Measurements from ENCODE around the gene NR1D1.

Gene NR1D1

GRCh38 chr17:40121181-40122135, 21.1 kb upstream of the NR1D1 start, which contains the start of gene MSL1:
Gene MSL1 (plus strand): TSS chr17:40121971. CDS start chr17:40122613, 642 bp downstream.
- Histone ChIP-seq H3K4me2 (ENCODE audit: low read depth, low read length) (peak within 1 kb of the TSS; percentile 82), H4K20me1 (ENCODE audit: insufficient read depth, low read length) (no peaks in the 10 kb centered on the region), H3K27me3 (replicated peaks; ENCODE audit: insufficient read depth, low read length) (no peaks in the 10 kb centered on the region), H3K79me2 (ENCODE audit: low read length) (peaks cover 52% of the 10 kb centered on the region), H3K36me3 (replicated peaks; ENCODE audit: insufficient read depth, low read length) (peaks cover 3% of the 10 kb centered on the region; the same call in 1 of the 2 replicates), H3K9ac (ENCODE audit: low read length) (peak within 1 kb of the TSS; percentile 97), H3K4me1 (ENCODE audit: low read length) (no peaks in the 10 kb centered on the region), H3F3A (ENCODE audit: insufficient read depth, low read length) (peaks cover 10% of the 10 kb centered on the region), H3K9me3 (replicated peaks; ENCODE audit: insufficient read depth, low read length) (no peaks in the 10 kb centered on the region), H3K4me3 (ENCODE audit: low read length) (peak within 1 kb of the TSS; percentile 100), H2AFZ (ENCODE audit: low read length) (peak within 1 kb of the TSS; percentile 82), H3K9me2 (replicated peaks; ENCODE audit: insufficient read depth, low read length) (no peaks in the 10 kb centered on the region), H3K27ac (ENCODE audit: low read length) (peak within 1 kb of the TSS; percentile 52; the same call in 1 of the 2 replicates)
- no peak for TF ChIP-seq CTCF (IDR thresholded peaks at IDR 0.05; ENCODE audit: low read length)
- TF ChIP-seq EZH2phosphoT487 (IDR thresholded peaks at IDR 0.05; ENCODE audit: low read length), result no peak
- TF ChIP-seq EZH2 (optimal IDR thresholded peaks at IDR 0.05; ENCODE audit: low read depth, low read length), result no peak
- DNase-seq, result peak; percentile 80

GRCh38 chr17:40115101-40115436, 14.7 kb upstream of the NR1D1 start:
- TF ChIP-seq EZH2 (optimal IDR thresholded peaks at IDR 0.05; ENCODE audit: low read depth, low read length) (no peak), CTCF (IDR thresholded peaks at IDR 0.05; ENCODE audit: low read length) (no peak), EZH2phosphoT487 (IDR thresholded peaks at IDR 0.05; ENCODE audit: low read length) (no peak)
- peaks cover 30% of the 10 kb centered on the region for H3K4me1 ChIP-seq (ENCODE audit: low read length)

GRCh38 chr17:40113907-40114245, 13.5 kb upstream of the NR1D1 start:
- peak; percentile 4 for DNase-seq
- H3F3A ChIP-seq (ENCODE audit: insufficient read depth, low read length), result peaks cover 2% of the 10 kb centered on the region; the same call in 1 of the 2 replicates
- TF ChIP-seq EZH2phosphoT487 (IDR thresholded peaks at IDR 0.05; ENCODE audit: low read length), result no peak
- TF ChIP-seq EZH2 (optimal IDR thresholded peaks at IDR 0.05; ENCODE audit: low read depth, low read length), result no peak
- TF ChIP-seq CTCF (IDR thresholded peaks at IDR 0.05; ENCODE audit: low read length), result no peak

More at GRCh38 chr17:40115101-40115436, 14.7 kb upstream of the NR1D1 start:
- no peak overlapping the region for H3K4me3 ChIP-seq (ENCODE audit: low read length)
- no peaks in the 10 kb centered on the region for H4K20me1 ChIP-seq (ENCODE audit: insufficient read depth, low read length)
- no peak overlapping the region for H2AFZ ChIP-seq (ENCODE audit: low read length)
- no peak overlapping the region for H3K4me2 ChIP-seq (ENCODE audit: low read depth, low read length)
- H3K27me3 ChIP-seq (replicated peaks; ENCODE audit: insufficient read depth, low read length), result no peaks in the 10 kb centered on the region
- H3K36me3 ChIP-seq (replicated peaks; ENCODE audit: insufficient read depth, low read length), result no peaks in the 10 kb centered on the region
- peak; percentile 4 for DNase-seq
- H3K9ac ChIP-seq (ENCODE audit: low read length), result no peak overlapping the region
- H3F3A ChIP-seq (ENCODE audit: insufficient read depth, low read length), result peaks cover 2% of the 10 kb centered on the region; the same call in 1 of the 2 replicates
- H3K27ac ChIP-seq (ENCODE audit: low read length), result no peak overlapping the region
- H3K9me3 ChIP-seq (replicated peaks; ENCODE audit: insufficient read depth, low read length), result no peaks in the 10 kb centered on the region
- no peaks in the 10 kb centered on the region for H3K9me2 ChIP-seq (replicated peaks; ENCODE audit: insufficient read depth, low read length)
- H3K79me2 ChIP-seq (ENCODE audit: low read length), result 0 out of 2 replicates have a peak, but pooled peaks cover under 1% of the 10 kb centered on the region

More at GRCh38 chr17:40113907-40114245, 13.5 kb upstream of the NR1D1 start:
- Histone ChIP-seq H3K4me2 (ENCODE audit: low read depth, low read length) (peak overlapping the region; percentile 76), H3K9me2 (replicated peaks; ENCODE audit: insufficient read depth, low read length) (no peaks in the 10 kb centered on the region), H3K9ac (ENCODE audit: low read length) (peak overlapping the region; percentile 63; the same call in 1 of the 2 replicates), H3K4me3 (ENCODE audit: low read length) (peak overlapping the region; percentile 53; the same call in 1 of the 2 replicates), H3K27ac (ENCODE audit: low read length) (peak overlapping the region; percentile 25; the same call in 1 of the 2 replicates), H3K4me1 (ENCODE audit: low read length) (peaks cover 30% of the 10 kb centered on the region), H3K9me3 (replicated peaks; ENCODE audit: insufficient read depth, low read length) (no peaks in the 10 kb centered on the region), H3K79me2 (ENCODE audit: low read length) (no peaks in the 10 kb centered on the region), H3K36me3 (replicated peaks; ENCODE audit: insufficient read depth, low read length) (no peaks in the 10 kb centered on the region), H4K20me1 (ENCODE audit: insufficient read depth, low read length) (no peaks in the 10 kb centered on the region), H2AFZ (ENCODE audit: low read length) (peak overlapping the region; percentile 69), H3K27me3 (replicated peaks; ENCODE audit: insufficient read depth, low read length) (no peaks in the 10 kb centered on the region)

Measured in MM.1S (cell line).